HT-29 (cell line): ENCODE measurements around the gene CDK4. TPM values are rescaled to one million over a fixed set of nuclear protein-coding genes. Genes with fewer than 3 reads are reported as not detected.
"Not testable (repeated sequence)": the region's sequence is repeated elsewhere in the genome, so short reads cannot be mapped to it uniquely, and the experiment has no call there.

Experiments
- DNase-seq: peaks from one replicate; pipeline ENCODE4 v3.0.0-alpha.2; 2015; ENCODE audit warnings: low spot score
- total RNA-seq: library from RNA; depleted of rRNA; stranded (reverse); fragments of >200 nt; shearing (Covaris generic); gene quantifications from 2 replicates; pipeline ENCODE4 v1.2.3, GENCODE V29; 2014; rRNA removed

CDK4 gene
- 310 and 345 TPM in 2 replicates for total RNA-seq

DNA sequence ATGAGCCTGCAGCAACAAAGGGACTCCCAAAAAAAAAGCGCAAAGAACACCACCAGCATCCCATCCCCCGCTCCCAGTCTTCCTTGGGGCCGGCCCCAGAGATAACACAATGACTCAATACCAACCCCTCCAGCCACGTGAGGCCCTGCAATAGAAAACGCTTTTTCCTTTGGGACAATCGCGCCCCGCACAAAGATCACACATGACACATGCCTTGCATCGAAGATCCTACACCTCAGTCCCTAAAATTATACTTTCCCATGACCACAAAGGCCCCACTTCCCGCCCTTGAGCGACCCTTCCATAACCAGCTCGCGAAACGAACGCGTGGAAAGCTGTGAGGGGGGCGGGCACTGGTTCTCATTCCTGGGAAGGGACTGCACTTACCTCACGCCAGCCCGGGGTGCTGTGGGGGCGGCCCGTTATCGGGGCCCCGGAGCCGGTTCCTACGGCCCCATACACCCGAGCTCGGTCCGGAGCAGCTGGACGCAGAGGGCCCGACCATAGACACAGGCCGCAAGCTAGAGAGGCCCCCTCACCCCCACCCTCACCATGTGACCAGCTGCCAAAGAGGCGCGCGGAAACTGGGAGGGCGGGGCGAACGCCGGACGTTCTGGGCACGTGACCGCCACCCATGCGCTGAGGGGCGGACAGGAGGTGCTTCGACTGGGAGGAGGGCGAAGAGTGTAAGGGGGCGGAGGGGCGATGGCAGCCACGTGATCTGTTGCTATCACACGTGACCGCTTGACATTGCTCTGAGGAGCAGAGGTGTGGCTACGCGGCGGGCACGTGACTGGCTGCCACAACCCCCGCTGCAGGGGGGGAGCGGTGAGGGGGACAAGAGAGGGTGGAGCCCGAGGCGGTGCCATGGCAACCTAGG lies at the start of gene CDK4:
TSS of gene CDK4 (minus strand) at position 523 of the 880 bp plus-strand sequence. CDS start 593 bp downstream, outside the sequence.
- DNase-seq, result peak; percentile 98

GRCh38 chr12:57800965-57801364 lies 48.9 kb upstream of the CDK4 start:
- DNase-seq, result no peak

DNA sequence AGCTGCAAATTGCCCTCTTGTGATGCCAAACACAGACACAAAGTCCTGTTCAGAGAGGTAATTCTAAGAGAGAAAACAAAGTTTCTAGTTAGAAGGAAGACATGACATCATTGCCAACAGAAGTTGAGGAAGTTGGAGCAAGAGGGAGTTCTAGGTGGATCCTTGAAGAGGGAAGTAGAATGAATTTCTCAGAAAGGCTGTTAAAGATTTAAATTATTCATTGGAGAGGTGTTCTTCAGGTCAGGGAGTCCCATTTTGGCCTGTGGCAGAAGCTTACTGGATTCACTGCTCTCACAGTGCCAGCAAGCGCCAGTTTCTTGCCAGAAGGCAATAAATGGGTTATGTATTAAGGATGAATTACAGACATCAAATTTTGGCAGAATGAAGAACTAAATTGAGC lies 45.8 kb upstream of the CDK4 start:
- DNase-seq, result no peak

DNA sequence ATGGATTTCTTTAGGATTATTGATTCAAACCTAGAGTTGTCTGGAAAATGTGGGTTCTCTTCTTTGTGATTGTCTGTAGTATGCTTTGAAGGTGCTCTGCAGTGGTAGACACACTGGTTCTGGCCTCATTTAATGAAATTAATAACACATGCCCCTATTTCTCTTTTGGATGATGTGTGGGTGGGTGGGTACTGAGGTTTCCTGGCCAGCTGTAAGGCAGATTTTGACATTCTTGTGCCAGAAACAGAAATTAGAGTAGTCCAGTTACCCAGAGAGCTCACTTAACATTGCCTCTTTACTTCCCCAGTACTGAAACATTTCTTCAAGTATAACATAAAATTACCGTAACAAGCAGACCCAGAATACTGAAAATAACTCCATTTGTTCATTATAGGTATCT lies 44.9 kb upstream of the CDK4 start:
- no peak for DNase-seq

DNA sequence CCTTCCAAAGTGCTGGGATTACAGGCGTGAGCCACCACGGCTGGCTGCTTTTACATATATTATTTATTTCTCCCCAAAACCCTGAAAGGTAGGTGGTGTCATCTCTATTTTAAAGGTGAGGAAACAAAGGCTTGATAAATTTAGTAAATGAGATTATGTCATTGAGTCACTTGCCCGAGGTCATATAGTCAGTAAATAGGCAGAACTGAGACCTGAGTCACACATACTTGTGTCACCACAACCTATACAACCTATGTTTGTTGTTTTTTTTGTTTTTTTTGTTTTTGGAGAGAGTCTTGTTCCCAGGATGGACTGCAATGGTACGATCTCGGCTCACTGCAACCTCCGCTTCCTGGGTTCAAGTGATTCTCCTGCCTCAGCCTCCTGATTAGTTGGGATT lies 43.2 kb upstream of the CDK4 start:
- no peak for DNase-seq

DNA sequence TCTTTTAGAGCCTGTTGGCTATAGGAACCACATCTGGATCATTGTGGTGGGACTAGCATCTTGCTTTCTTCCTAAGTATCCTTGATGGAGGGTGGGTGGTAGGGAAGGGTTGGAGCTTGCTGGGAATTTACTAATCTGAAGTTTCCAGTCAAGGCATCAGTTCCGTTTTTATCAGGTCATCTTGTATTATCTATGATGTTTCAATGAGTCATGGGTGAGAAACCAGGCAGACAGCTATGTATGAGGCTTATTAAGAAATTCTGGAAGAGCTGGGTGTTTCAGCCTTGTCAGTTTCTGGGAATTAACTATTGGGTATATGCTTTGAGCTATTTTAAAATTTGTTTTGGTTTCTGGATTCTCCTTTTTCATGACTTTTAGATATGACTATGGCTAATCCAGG lies 41.8 kb upstream of the CDK4 start:
- DNase-seq, result no peak

- DNase-seq, result no peak
These were observed 31.8 kb upstream of the CDK4 start for GRCh38 chr12:57783861-57784260.

DNA sequence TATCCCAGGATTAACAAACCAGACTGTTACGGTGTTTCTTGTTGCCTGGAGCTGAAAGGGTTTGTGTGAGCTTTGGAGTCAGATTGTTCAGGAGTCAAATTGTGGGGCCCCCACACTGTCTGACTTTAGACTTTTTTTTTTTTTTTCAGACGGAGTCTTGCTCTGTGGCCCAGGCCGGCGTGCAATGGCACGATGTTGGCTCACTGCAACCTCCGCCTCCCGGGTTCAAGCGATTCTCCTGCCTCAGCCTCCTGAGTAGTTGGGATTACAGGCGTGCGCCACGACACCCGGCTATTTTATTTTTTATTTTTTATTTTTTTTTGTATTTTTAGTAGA lies 31.3 kb upstream of the CDK4 start:
- DNase-seq, result no peak

DNA sequence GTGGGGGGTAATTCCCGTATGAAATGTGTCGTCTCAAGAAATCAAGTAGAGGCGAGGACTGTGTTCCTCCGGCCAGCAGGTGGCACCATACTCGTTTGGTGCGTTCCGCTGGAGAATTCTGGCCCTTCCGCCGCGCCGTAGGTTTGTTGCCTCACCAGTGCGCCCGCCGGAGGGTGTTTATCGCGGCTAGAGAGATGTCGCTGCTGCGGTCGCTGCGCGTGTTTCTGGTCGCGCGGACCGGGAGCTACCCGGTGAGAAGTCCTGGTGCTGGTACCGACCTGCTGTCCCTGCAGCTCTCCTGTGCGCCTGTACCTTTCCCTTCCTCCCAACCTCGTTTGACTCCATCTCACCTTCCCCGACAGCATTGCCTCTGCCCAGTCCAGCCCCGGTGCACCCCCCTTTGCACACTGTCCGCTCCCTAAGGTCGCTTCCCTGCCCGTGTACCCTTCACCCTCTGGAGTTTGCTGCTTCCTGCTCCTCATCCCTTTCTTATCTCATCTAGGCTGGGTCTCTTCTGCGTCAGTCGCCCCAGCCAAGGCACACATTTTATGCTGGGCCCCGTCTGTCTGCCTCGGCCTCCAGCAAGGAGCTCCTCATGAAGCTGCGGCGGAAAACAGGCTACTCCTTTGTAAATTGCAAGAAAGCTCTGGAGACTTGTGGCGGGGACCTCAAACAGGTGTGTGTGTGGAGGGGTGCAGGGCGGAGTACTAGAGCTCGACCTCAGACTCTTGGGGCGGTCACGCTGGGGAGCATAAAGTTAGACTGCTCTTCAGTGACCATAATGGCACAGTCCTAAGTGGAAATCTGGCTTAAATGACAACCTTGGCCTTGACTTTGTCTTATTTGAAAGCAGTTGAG lies 30.7 kb upstream of the CDK4 start, which contains the start of gene TSFM:
TSS of gene TSFM (plus strand) at position 180 of the 858 bp plus-strand sequence. CDS start at position 195, 15 bp downstream.
- peak; percentile 96 for DNase-seq

GRCh38 chr12:57782243-57782607 lies 30.1 kb upstream of the CDK4 start:
- no peak for DNase-seq

- DNase-seq, result no peak
These were observed 29.7 kb upstream of the CDK4 start for GRCh38 chr12:57781801-57782200.

- DNase-seq, result no peak
These were observed 29.1 kb upstream of the CDK4 start for GRCh38 chr12:57781244-57781643.

DNA sequence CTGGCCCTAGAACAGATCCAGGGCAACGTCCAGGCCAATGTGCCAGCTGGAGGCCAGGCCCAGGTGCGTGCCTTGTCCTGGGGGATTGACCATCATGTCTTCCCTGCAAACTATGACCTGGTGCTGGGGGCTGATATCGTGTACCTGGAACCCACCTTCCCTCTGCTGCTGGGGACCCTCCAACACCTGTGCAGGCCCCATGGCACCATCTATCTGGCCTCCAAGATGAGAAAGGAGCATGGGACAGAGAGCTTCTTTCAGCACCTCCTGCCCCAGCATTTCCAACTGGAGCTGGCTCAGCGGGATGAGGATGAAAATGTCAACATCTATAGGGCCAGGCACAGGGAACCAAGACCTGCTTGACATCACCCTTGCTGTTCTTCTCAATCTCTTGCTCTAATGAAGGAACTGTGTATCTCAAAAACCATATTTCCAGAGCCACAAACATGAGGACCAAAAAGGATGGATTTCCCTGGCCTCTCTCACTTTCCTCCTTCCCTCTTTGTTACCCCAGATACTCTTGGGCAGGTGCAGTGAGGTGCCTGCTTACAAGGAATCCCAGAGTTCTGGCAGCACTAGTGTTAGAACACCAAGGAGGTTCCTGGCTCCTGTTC lies 28.3 kb upstream of the CDK4 start:
- DNase-seq, result no peak

DNA sequence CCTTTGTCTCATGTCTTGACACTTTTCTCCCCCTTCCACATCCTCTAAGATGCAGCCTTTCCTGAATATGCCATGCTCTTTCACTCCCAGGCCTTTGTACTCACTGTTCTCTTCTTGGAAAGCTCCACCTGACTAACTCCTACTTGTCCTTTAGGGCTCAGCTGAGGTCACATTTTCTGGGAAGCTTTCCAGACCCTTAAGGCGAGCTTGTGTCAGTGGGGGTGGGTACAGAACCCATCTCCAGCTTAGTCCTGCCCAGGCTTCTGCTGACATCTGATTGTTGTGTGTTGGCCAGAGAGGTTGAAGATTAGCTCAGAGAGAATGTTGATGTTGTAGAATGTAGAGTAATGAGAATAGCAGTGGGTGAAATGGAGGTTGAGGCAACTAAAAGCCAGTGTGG lies 27.6 kb upstream of the CDK4 start:
- DNase-seq, result no peak

DNA sequence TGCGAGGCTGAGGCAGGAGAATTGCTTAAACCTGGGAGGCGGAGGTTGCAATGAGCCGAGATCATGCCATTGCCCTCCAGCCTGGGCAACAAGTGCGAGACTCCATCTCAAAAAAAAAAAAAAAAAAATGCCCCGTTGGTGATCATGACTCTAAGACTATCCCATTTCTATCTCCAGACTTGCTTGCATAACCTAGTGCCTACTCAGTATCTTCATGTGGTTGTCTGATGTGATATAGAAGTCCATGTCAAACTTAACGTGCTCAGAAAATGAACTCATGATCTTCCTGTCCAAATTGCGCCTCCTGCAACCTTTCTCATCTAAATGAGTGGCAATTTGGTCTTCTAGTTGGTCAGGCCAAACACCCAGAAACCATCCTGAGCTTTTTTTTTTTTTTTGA lies 25.8 kb upstream of the CDK4 start:
- no peak for DNase-seq

DNA sequence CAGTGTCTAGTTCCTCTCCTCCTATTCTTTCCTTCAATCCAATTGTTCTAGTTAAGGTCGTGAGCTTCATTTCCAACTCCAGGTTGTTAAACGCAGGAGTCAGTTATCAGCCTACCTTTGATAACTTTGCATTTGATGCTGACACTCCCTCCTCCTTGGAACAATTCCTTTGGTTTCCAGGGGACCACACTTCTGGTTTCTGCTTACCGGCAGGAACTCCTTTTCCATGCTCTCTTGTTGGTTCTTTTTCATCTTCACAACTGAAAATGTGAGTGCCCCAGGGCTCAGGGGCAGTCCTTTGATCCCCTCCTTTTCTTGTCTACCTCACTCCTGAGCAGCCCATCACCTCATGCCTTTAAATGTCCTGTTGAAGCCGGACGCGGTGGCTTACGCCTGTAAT lies 25.3 kb upstream of the CDK4 start:
- no peak for DNase-seq

DNA sequence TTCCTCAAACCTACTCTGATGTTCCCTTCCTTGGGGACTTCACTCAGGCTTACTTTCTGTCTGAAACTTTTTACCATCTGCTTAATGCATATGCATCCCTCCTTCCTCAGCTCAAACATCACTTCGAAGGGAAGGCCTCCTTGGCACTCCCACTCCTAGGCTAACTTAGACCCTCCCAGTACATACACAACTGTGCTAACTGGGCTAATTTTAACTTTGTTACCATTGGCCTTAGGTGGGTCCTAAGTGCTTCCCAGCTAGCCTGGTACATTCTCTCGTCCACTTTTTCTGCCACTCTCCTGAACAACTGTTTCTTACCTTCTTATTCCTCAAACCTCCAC lies 24.1 kb upstream of the CDK4 start:
- DNase-seq, result no peak

DNA sequence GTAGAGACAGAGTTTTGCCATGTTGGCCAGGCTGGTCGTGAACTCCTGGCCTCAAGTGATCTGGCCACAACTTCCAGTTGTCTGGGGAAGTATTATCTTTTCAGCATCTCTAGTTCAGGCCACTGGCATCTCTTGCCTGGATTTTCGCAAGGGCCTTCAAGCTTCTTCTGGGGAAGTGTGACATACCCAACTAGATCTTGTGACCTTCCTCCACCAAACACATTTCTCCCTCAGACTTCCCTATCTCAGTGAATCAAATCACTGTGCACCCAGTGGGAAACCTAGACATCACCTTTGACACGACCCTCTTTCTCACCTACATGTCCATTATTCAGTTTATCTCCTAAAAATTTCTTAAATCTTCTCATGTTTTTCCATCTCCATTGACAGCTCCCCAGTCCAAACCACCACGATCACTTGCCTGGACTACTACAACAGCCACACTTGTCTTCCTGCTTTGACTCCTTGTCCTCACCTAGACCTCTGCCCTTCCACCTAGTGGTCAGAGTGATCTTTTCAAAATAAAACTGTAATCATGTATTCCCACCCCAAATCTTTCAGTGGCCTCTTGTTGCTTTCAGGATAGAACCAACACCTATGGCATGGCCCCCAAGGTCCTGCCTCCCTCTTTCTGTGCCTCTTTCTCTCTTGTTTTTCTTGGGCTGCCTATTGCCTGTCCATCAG lies 23.6 kb upstream of the CDK4 start:
- no peak for DNase-seq

DNA sequence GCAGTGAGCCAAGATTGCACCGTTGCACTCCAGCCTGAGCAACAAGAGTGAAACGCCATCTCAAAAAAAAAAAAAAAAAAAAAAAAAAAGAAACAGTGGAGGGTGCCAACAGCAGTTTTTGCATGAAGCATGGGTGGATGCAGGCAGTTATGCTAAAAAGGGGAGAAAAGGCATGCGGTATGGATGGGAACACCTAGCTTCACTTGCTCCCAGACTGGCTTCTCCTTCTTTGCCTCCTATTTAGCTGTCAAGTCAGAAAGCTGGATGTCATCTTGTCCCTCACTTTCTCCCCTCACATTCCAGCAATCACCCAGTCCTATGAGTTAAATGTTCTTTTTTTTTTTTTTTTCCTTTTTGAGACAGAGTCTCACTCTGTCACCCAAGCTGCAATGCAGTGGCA lies 22.9 kb upstream of the CDK4 start:
- DNase-seq, result no peak

DNA sequence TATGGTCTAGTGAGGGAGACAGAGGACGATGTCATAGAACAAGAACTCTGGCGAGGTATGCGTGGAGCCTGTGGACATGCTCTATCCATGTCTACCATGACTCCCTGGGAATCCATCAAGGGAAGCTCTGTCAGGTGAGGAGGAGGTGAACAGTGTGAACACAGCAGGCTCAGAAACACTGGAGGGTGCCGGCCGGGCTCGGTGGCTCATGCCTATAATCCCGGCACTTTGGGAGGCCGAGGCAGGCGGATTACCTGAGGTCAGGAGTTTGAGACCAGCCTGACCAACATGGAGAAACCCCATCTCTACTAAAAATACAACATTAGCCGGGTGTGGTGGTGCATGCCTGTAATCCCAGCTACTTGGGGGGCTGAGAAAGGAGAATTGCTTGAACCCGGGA lies 22.5 kb upstream of the CDK4 start:
- DNase-seq, result not testable (repeated sequence)

DNA sequence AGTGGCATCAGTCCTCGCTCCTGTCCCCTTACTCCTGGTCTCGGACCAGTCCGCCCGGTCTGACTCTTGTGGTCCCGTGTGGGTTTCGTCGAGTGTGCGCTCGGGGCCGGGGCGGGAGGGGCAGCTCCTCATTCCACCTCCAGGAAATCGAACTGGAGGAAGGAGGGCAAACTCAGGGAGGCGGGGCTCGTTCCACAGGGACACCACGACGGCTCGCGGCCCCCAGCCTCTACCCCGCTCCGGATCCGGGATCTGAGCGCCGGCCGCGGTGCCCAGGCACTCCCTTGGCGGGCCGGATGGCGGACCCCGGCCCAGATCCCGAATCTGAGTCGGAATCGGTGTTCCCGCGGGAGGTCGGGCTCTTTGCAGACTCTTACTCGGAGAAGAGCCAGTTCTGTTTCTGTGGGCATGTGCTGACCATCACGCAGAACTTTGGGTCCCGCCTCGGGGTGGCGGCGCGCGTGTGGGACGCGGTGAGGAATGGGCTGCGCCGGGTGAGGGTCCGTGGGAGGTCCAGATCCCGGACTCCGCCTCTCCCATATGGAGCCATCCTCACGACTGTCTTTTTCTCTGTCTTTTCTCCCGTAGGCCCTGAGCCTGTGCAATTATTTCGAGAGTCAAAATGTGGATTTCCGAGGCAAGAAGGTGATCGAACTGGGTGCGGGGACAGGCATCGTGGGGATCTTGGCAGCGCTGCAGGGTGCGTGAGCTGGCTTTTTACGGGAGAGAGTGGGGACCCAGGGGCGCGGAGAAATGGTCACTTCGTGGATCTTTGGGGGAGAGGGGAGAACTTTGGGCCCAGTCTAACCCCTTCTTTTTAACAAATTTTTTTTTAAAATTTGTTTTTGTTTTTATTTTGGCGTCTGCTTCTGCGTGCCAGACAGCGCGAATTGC lies 20.6 kb upstream of the CDK4 start, which contains the start of gene EEF1AKMT3:
TSS of gene EEF1AKMT3 (plus strand) at position 186 of the 894 bp plus-strand sequence. CDS start at position 297, 111 bp downstream.
- DNase-seq, result peak; percentile 7
